ENCODE data around the gene EFNA1. TPM values are rescaled to one million over a fixed set of nuclear protein-coding genes. Genes with fewer than 3 reads are reported as not detected.
"Not testable (repeated sequence)": the region's sequence is repeated elsewhere in the genome, so short reads cannot be mapped to it uniquely, and the experiment has no call there.

The EFNA1 gene
- polyA plus RNA-seq, 1 of the 3 experiments (the other 2 are of a cell fraction), result 14.4 TPM

DNA sequence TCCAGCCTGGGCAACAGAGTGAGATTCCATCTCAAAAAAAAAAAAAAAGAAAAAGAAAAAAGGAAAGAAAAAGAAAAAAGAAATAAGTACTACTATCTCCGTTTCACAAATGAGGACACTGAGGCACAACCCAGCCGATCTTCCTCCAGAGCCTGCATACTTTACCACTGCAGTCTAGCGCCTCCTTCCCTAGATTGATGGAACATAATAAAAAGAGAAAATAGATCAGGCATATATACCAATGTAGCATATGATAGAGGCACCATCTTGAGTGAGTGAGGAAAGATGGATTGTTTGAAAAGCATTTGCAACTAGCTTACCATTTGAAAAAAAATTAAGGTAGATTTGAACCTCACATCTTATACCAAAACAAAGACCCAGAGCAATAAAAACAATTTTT, 17.8 kb downstream of the EFNA1 start:
- CTCF ChIA-PET, result interaction anchor here (0.8 to 10.2 kb wide), 4 partner anchors 22 to 60 kb away, joined by 3 to 67 read pairs (median 10); no protein-coding TSS in a partner anchor

DNA sequence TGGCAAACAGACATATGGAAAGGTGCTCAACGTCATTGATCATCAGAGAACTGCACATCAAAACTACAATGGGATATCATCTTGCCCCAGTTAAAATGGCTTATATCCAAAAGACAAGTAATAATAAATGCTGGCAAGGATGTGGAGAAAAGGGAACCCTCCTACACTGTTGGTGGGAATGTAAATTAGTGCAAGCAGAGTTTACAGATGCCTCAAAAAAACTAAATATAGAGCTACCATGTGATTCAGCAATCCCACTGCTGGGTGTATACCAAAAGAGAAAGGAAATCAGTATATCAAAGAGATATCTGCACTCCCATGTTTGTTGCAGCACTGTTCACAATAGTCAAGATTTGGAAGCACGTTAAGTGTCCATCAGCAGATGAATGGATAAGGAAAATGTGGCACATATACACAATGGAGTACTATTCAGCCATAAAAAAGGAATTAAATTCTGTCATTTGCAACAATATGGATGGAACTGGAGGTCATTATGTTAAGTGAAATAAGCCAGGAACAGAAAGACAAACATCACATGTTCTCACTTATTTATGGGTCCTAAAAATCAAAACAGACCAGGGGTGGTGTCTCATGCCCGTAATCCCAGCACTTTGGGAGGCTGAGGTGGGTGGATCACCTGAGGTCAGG, 28.4 kb downstream of the EFNA1 start:
- DNase-seq; H3K4me2 ChIP-seq; H3F3A ChIP-seq (replicated peaks; ENCODE audit: insufficient read depth); H3K36me3 ChIP-seq (replicated peaks in 1 of 2; ENCODE audit: control insufficient read depth in 1 of 2, insufficient read depth in 2 of 2, low read length in 1 of 2); H3K9me2 ChIP-seq; H3K27me3 ChIP-seq (ENCODE audit: insufficient read depth); H3K27ac ChIP-seq (ENCODE audit: low read depth in 2 of 2, low read length in 1 of 2); H3K4me3 ChIP-seq (ENCODE audit: low read depth in 2 of 2, low read length in 1 of 2); H3K79me2 ChIP-seq (ENCODE audit: insufficient read depth); H3K9me3 ChIP-seq; H4K20me1 ChIP-seq (ENCODE audit: insufficient read depth); H3K4me1 ChIP-seq (ENCODE audit: control insufficient read depth in 1 of 2, insufficient read depth in 2 of 2, low read depth in 1 of 2, low read length in 1 of 2); H2AFZ ChIP-seq (ENCODE audit: low read depth); H3K9ac ChIP-seq: not testable (repeated sequence)
- WGBS (ENCODE audit: low lambda C conversion rate), result 21% methylated on average over 3 of the region's 3 CpGs
- CTCF ChIA-PET, result interaction anchor here (1.6 to 3.5 kb wide), 2 partner anchors 11 to 65 kb away, joined by 4 to 31 read pairs; no protein-coding TSS in a partner anchor
- POLR2A ChIA-PET, result interaction anchor here (0.7 kb wide), 1 partner anchor 25 kb away, joined by 3 read pairs; no protein-coding TSS in a partner anchor

More for the DNA sequence above, 17.8 kb downstream of the EFNA1 start:
- Histone ChIP-seq H3K27ac (ENCODE audit: low read depth in 2 of 2, low read length in 1 of 2) (no peak overlapping the region), H3K9ac (no peak overlapping the region), H3K27me3 (ENCODE audit: insufficient read depth) (peaks cover 6% of the 10 kb centered on the region; the same call in 1 of the 2 replicates), H3K79me2 (ENCODE audit: insufficient read depth) (no peaks in the 10 kb centered on the region), H3K9me2 (no peaks in the 10 kb centered on the region), H3K36me3 (replicated peaks in 1 of 2; ENCODE audit: control insufficient read depth in 1 of 2, insufficient read depth in 2 of 2, low read length in 1 of 2) (no peaks in the 10 kb centered on the region), H3K4me3 (ENCODE audit: low read depth in 2 of 2, low read length in 1 of 2) (no peak overlapping the region), H4K20me1 (ENCODE audit: insufficient read depth) (no peaks in the 10 kb centered on the region), H2AFZ (ENCODE audit: low read depth) (no peak overlapping the region; the same call in 1 of the 2 replicates), H3K4me2 (no peak overlapping the region), H3F3A (replicated peaks; ENCODE audit: insufficient read depth) (no peaks in the 10 kb centered on the region), H3K4me1 (ENCODE audit: control insufficient read depth in 1 of 2, insufficient read depth in 2 of 2, low read depth in 1 of 2, low read length in 1 of 2) (no peaks in the 10 kb centered on the region; a peak in 1 of 4 replicates), H3K9me3 (no peaks in the 10 kb centered on the region)
- DNase-seq, result no peak
- WGBS (ENCODE audit: low lambda C conversion rate), result 18% methylated on average over 3 of the region's 3 CpGs
- TF ChIP-seq ELF1 (IDR thresholded peaks at IDR 0.05), result no peak
- no peak for TF ChIP-seq MXI1 (IDR thresholded peaks at IDR 0.05; ENCODE audit: low read depth, low read length)
- TF ChIP-seq, protein P1, sequence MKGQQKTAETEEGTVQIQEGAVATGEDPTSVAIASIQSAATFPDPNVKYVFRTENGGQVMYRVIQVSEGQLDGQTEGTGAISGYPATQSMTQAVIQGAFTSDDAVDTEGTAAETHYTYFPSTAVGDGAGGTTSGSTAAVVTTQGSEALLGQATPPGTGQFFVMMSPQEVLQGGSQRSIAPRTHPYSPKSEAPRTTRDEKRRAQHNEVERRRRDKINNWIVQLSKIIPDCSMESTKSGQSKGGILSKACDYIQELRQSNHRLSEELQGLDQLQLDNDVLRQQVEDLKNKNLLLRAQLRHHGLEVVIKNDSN (IDR thresholded peaks at IDR 0.05; ENCODE audit: borderline replicate concordance, low read depth), result no peak
- TF ChIP-seq JUND (IDR thresholded peaks at IDR 0.05), result no peak
- no peak for TF ChIP-seq RXRA (IDR thresholded peaks at IDR 0.05; ENCODE audit: borderline replicate concordance, low read depth)
- TF ChIP-seq, protein P2, sequence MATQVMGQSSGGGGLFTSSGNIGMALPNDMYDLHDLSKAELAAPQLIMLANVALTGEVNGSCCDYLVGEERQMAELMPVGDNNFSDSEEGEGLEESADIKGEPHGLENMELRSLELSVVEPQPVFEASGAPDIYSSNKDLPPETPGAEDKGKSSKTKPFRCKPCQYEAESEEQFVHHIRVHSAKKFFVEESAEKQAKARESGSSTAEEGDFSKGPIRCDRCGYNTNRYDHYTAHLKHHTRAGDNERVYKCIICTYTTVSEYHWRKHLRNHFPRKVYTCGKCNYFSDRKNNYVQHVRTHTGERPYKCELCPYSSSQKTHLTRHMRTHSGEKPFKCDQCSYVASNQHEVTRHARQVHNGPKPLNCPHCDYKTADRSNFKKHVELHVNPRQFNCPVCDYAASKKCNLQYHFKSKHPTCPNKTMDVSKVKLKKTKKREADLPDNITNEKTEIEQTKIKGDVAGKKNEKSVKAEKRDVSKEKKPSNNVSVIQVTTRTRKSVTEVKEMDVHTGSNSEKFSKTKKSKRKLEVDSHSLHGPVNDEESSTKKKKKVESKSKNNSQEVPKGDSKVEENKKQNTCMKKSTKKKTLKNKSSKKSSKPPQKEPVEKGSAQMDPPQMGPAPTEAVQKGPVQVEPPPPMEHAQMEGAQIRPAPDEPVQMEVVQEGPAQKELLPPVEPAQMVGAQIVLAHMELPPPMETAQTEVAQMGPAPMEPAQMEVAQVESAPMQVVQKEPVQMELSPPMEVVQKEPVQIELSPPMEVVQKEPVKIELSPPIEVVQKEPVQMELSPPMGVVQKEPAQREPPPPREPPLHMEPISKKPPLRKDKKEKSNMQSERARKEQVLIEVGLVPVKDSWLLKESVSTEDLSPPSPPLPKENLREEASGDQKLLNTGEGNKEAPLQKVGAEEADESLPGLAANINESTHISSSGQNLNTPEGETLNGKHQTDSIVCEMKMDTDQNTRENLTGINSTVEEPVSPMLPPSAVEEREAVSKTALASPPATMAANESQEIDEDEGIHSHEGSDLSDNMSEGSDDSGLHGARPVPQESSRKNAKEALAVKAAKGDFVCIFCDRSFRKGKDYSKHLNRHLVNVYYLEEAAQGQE (IDR thresholded peaks at IDR 0.05; ENCODE audit: low read depth, low read length), result no peak
- no peak for TF ChIP-seq YY1 (IDR thresholded peaks at IDR 0.05; ENCODE audit: low read depth)
- POLR2A ChIA-PET, result no interaction called here

All from SK-N-SH (cell line).